Stimulated activated CD8-positive, alpha-beta memory T cell treated with anti-CD3 and anti-CD28 coated beads, Interleukin-12 subunit alpha, Interleukin-12 subunit beta, amount 100 ng/mL, for 24 hours (primary cell): Measurements from ENCODE around the gene EGFL6.

ENCODE experiments used
- DNase-seq: peaks from one replicate; pipeline ENCODE4 v3.0.0-alpha.2; 2020; ENCODE audit errors: extremely low read depth

Gene EGFL6

GRCh38 chrX:13569479-13570260, at the start of gene EGFL6:
Gene EGFL6 (plus strand): TSS chrX:13569601. CDS start chrX:13569862, 261 bp downstream.
- DNase-seq: no peak

GRCh38 chrX:13520351-13520750, 49.0 kb upstream of the EGFL6 start:
- DNase-seq: no peak

GRCh38 chrX:13520936-13521335, 48.5 kb upstream of the EGFL6 start:
- no peak for DNase-seq

- no peak for DNase-seq
Measured at GRCh38 chrX:13522811-13523210, 46.6 kb upstream of the EGFL6 start.

GRCh38 chrX:13533726-13534125, 35.7 kb upstream of the EGFL6 start:
- DNase-seq: no peak

GRCh38 chrX:13535376-13536165, 33.8 kb upstream of the EGFL6 start:
- DNase-seq: no peak

- no peak for DNase-seq
Measured at GRCh38 chrX:13536551-13536950, 32.9 kb upstream of the EGFL6 start.

GRCh38 chrX:13538414-13538813, 31.0 kb upstream of the EGFL6 start:
- no peak for DNase-seq

- no peak for DNase-seq
Measured at GRCh38 chrX:13540602-13541001, 28.8 kb upstream of the EGFL6 start.

- DNase-seq: no peak
Measured at GRCh38 chrX:13545726-13546125, 23.7 kb upstream of the EGFL6 start.

- no peak for DNase-seq
Measured at GRCh38 chrX:13547671-13548070, 21.7 kb upstream of the EGFL6 start.

GRCh38 chrX:13550346-13550745, 19.1 kb upstream of the EGFL6 start:
- DNase-seq: no peak

GRCh38 chrX:13551610-13552009, 17.8 kb upstream of the EGFL6 start:
- no peak for DNase-seq

GRCh38 chrX:13552892-13553291, 16.5 kb upstream of the EGFL6 start:
- DNase-seq: no peak

GRCh38 chrX:13565511-13565910, 3.9 kb upstream of the EGFL6 start:
- DNase-seq: no peak

GRCh38 chrX:13570261-13570605, 832 bp downstream of the EGFL6 start:
- DNase-seq: no peak

- DNase-seq: no peak
Measured at GRCh38 chrX:13571136-13571535, 1.7 kb downstream of the EGFL6 start.

GRCh38 chrX:13574600-13574999, 5.2 kb downstream of the EGFL6 start:
- no peak for DNase-seq

- no peak for DNase-seq
Measured at GRCh38 chrX:13579661-13580060, 10.3 kb downstream of the EGFL6 start.

GRCh38 chrX:13581554-13581953, 12.2 kb downstream of the EGFL6 start:
- DNase-seq: no peak

GRCh38 chrX:13587786-13588477, 18.5 kb downstream of the EGFL6 start:
- DNase-seq: no peak

GRCh38 chrX:13590207-13590606, 20.8 kb downstream of the EGFL6 start:
- no peak for DNase-seq

GRCh38 chrX:13590914-13591313, 21.5 kb downstream of the EGFL6 start:
- no peak for DNase-seq
